H1 (cell line): ENCODE results near the gene CEP135. TPM values are rescaled to one million over a fixed set of nuclear protein-coding genes. Genes with fewer than 3 reads are reported as not detected.

Experiments
- CEBPB ChIP-seq: IDR thresholded peaks from 2 replicates; pipeline ENCODE4 v1.6.1; 2012; ENCODE audit warnings: low read depth, low read length
- GABPA ChIP-seq: IDR thresholded peaks from 2 replicates; pipeline ENCODE4 v1.6.1; 2011; ENCODE audit warnings: mild to moderate bottlenecking, low read length, moderate library complexity, borderline replicate concordance; ENCODE audit not compliant: insufficient read depth
- NRF1 ChIP-seq: IDR thresholded peaks from 2 replicates; pipeline ENCODE4 v1.6.1; 2011; ENCODE audit warnings: mild to moderate bottlenecking, low read depth, low read length, improper control_type of control experiment
- POU5F1 ChIP-seq: IDR thresholded peaks from 2 replicates; pipeline ENCODE4 v1.6.1; 2011; ENCODE audit warnings: low read depth, mild to moderate bottlenecking, low read length, moderate library complexity
- SUZ12 ChIP-seq: fragments of 200-600 bp; sonication (generic); IDR thresholded peaks from 2 replicates; pipeline ENCODE4 v1.6.1; 2012; ENCODE audit warnings: mild to moderate bottlenecking, inconsistent platforms, low read length, moderate library complexity, mixed read lengths
- TAF7 ChIP-seq: optimal IDR thresholded peaks from 2 replicates; pipeline ENCODE3; 2011; ENCODE audit warnings: low read depth, mild to moderate bottlenecking, inconsistent platforms, low read length, moderate library complexity, borderline replicate concordance
- TBP ChIP-seq: IDR thresholded peaks from 2 replicates; pipeline ENCODE4 v1.6.1; 2011; ENCODE audit warnings: low read depth, low read length, improper control_type of control experiment
- TEAD4 ChIP-seq: IDR thresholded peaks from 2 replicates; pipeline ENCODE4 v1.6.1; 2012; ENCODE audit warnings: low read depth, low read length, inconsistent platforms, mixed read lengths
- polyA plus RNA-seq, 7 experiments: library from polyadenylated mRNA; depleted of rRNA in 3 of 7; stranded (reverse) in 5 of 7; unstranded in 2 of 7; fragments of >200 nt in 5 of 7; fragments of 200-250 nt in 2 of 7; gene quantifications; 1 replicate in 5 of 7; 2 replicates in 1 of 7; 4 replicates in 1 of 7; pipeline versions ENCODE4 v1.2.1 to v1.2.3, GENCODE V29; 2011 to 2013; ENCODE audit warnings: missing spikeins in 2 of 7, mixed read lengths in 2 of 7
- total RNA-seq: library from RNA; stranded (reverse); fragmentation: NEBNext Ultra II Directional; extraction: Animal tissue kit (Norgen Biotek cat#: 25700); gene quantifications from 2 replicates; pipeline ENCODE4 v1.2.1, GENCODE V29; 2021
- TF ChIP-seq, protein P1 (sequence below): fragments of 300-600 bp; sonication (generic); IDR thresholded peaks from 2 replicates; pipeline ENCODE4 v1.7.1; 2012; ENCODE audit warnings: low read length, moderate library complexity, mild to moderate bottlenecking, inconsistent platforms; ENCODE audit not compliant: insufficient replicate concordance

CEP135 gene
- total and polyA plus RNA-seq, 2 of the 8 experiments (the other 6 are each of a cell fraction or from before 2014, with no cell fraction given): 2.7 to 14.5 TPM

DNA sequence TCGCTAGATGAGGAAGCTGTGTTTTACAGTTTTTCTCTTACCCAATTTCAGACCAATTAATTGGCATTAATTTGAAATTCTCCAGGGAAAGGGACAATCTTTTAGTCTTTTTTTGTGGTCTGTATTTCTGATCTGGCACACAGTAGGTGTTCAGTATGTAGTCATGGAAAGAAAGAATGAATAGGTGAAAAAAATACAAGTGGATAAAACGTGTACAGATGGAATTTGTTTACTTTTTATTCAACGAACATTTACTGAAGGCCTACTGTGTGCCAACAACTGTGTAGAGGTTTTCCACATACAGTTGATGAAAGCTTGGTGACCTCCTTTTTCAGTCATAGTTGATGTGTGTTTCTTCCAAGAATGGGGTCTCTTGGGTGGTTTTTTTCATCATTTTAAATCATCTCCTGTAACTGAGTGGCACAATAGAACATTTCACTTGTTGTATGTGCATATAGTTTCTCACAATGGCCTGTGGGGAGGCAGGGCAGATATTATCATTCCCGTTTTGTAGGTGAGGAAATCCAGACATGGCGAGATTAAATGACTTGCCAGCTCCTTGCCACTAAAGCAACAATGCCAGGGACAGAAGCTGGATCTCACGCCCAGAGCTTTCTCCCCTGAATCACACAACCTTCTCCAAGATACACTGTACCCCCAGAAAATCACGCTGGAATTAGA is 102.4 kb downstream of the CEP135 start (continued):
- TF ChIP-seq, protein P1, sequence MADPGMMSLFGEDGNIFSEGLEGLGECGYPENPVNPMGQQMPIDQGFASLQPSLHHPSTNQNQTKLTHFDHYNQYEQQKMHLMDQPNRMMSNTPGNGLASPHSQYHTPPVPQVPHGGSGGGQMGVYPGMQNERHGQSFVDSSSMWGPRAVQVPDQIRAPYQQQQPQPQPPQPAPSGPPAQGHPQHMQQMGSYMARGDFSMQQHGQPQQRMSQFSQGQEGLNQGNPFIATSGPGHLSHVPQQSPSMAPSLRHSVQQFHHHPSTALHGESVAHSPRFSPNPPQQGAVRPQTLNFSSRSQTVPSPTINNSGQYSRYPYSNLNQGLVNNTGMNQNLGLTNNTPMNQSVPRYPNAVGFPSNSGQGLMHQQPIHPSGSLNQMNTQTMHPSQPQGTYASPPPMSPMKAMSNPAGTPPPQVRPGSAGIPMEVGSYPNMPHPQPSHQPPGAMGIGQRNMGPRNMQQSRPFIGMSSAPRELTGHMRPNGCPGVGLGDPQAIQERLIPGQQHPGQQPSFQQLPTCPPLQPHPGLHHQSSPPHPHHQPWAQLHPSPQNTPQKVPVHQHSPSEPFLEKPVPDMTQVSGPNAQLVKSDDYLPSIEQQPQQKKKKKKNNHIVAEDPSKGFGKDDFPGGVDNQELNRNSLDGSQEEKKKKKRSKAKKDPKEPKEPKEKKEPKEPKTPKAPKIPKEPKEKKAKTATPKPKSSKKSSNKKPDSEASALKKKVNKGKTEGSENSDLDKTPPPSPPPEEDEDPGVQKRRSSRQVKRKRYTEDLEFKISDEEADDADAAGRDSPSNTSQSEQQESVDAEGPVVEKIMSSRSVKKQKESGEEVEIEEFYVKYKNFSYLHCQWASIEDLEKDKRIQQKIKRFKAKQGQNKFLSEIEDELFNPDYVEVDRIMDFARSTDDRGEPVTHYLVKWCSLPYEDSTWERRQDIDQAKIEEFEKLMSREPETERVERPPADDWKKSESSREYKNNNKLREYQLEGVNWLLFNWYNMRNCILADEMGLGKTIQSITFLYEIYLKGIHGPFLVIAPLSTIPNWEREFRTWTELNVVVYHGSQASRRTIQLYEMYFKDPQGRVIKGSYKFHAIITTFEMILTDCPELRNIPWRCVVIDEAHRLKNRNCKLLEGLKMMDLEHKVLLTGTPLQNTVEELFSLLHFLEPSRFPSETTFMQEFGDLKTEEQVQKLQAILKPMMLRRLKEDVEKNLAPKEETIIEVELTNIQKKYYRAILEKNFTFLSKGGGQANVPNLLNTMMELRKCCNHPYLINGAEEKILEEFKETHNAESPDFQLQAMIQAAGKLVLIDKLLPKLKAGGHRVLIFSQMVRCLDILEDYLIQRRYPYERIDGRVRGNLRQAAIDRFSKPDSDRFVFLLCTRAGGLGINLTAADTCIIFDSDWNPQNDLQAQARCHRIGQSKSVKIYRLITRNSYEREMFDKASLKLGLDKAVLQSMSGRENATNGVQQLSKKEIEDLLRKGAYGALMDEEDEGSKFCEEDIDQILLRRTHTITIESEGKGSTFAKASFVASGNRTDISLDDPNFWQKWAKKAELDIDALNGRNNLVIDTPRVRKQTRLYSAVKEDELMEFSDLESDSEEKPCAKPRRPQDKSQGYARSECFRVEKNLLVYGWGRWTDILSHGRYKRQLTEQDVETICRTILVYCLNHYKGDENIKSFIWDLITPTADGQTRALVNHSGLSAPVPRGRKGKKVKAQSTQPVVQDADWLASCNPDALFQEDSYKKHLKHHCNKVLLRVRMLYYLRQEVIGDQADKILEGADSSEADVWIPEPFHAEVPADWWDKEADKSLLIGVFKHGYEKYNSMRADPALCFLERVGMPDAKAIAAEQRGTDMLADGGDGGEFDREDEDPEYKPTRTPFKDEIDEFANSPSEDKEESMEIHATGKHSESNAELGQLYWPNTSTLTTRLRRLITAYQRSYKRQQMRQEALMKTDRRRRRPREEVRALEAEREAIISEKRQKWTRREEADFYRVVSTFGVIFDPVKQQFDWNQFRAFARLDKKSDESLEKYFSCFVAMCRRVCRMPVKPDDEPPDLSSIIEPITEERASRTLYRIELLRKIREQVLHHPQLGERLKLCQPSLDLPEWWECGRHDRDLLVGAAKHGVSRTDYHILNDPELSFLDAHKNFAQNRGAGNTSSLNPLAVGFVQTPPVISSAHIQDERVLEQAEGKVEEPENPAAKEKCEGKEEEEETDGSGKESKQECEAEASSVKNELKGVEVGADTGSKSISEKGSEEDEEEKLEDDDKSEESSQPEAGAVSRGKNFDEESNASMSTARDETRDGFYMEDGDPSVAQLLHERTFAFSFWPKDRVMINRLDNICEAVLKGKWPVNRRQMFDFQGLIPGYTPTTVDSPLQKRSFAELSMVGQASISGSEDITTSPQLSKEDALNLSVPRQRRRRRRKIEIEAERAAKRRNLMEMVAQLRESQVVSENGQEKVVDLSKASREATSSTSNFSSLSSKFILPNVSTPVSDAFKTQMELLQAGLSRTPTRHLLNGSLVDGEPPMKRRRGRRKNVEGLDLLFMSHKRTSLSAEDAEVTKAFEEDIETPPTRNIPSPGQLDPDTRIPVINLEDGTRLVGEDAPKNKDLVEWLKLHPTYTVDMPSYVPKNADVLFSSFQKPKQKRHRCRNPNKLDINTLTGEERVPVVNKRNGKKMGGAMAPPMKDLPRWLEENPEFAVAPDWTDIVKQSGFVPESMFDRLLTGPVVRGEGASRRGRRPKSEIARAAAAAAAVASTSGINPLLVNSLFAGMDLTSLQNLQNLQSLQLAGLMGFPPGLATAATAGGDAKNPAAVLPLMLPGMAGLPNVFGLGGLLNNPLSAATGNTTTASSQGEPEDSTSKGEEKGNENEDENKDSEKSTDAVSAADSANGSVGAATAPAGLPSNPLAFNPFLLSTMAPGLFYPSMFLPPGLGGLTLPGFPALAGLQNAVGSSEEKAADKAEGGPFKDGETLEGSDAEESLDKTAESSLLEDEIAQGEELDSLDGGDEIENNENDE: no peak
- TF ChIP-seq TAF7: no peak
- no peak for TF ChIP-seq TBP
- no peak for TF ChIP-seq CEBPB
- TF ChIP-seq GABPA: no peak
- no peak for TF ChIP-seq SUZ12
- no peak for TF ChIP-seq TEAD4
- no peak for TF ChIP-seq POU5F1
- no peak for TF ChIP-seq NRF1
